HG03457 (cell line): ENCODE measurements around the gene DGLUCY.
"Not testable (repeated sequence)": the region's sequence is repeated elsewhere in the genome, so short reads cannot be mapped to it uniquely, and the experiment has no call there.

Source experiments
- ATAC-seq: cut with Tn5 transposase; IDR thresholded peaks from one replicate; pipeline ENCODE4 v1.9.1; 2021; ENCODE audit warnings: moderate number of reproducible peaks; ENCODE audit not compliant: unreplicated experiment

DGLUCY gene

GRCh38 chr14:91113829-91114078 is at the start of gene DGLUCY:
Gene DGLUCY, plus strand, starts transcription at chr14:91114073. Its CDS starts 46,222 bp downstream, at chr14:91160295.
- peak; percentile 64 for ATAC-seq

- ATAC-seq, result no peak
Observed at GRCh38 chr14:91065266-91065665, 48.6 kb upstream of the DGLUCY start.

- ATAC-seq, result no peak
Observed at GRCh38 chr14:91067186-91067585, 46.7 kb upstream of the DGLUCY start.

GRCh38 chr14:91068642-91069041 is 45.2 kb upstream of the DGLUCY start:
- ATAC-seq, result no peak

GRCh38 chr14:91070572-91070971 is 43.3 kb upstream of the DGLUCY start:
- no peak for ATAC-seq

GRCh38 chr14:91075553-91075952 is 38.3 kb upstream of the DGLUCY start:
- no peak for ATAC-seq

GRCh38 chr14:91078095-91078737 is 35.7 kb upstream of the DGLUCY start:
- no peak for ATAC-seq

- ATAC-seq, result no peak
Observed at GRCh38 chr14:91080071-91080470, 33.8 kb upstream of the DGLUCY start.

GRCh38 chr14:91082282-91082681 is 31.6 kb upstream of the DGLUCY start:
- no peak for ATAC-seq

GRCh38 chr14:91084516-91084915 is 29.4 kb upstream of the DGLUCY start:
- no peak for ATAC-seq

- ATAC-seq, result not testable (repeated sequence)
Observed at GRCh38 chr14:91087470-91087869, 26.4 kb upstream of the DGLUCY start.

GRCh38 chr14:91088585-91089235 is 25.2 kb upstream of the DGLUCY start:
- no peak for ATAC-seq

- no peak for ATAC-seq
Observed at GRCh38 chr14:91089958-91090535, 23.8 kb upstream of the DGLUCY start.

GRCh38 chr14:91090743-91091142 is 23.1 kb upstream of the DGLUCY start:
- no peak for ATAC-seq

GRCh38 chr14:91092073-91092472 is 21.8 kb upstream of the DGLUCY start:
- no peak for ATAC-seq

- not testable (repeated sequence) for ATAC-seq
Observed at GRCh38 chr14:91093743-91094472, 20.0 kb upstream of the DGLUCY start.

GRCh38 chr14:91094772-91095171 is 19.1 kb upstream of the DGLUCY start:
- no peak for ATAC-seq

GRCh38 chr14:91095178-91095577 is 18.7 kb upstream of the DGLUCY start:
- no peak for ATAC-seq

- ATAC-seq, result not testable (repeated sequence)
Observed at GRCh38 chr14:91097657-91098056, 16.2 kb upstream of the DGLUCY start.

GRCh38 chr14:91098591-91098990 is 15.3 kb upstream of the DGLUCY start:
- ATAC-seq, result no peak

- no peak for ATAC-seq
Observed at GRCh38 chr14:91100102-91100501, 13.8 kb upstream of the DGLUCY start.

GRCh38 chr14:91103116-91103515 is 10.8 kb upstream of the DGLUCY start:
- ATAC-seq, result no peak
